Left ventricle myocardium inferior (tissue), 1 donor: ENCODE results near the gene GIGYF1. TPM values are rescaled to one million over a fixed set of nuclear protein-coding genes. Genes with fewer than 3 reads are reported as not detected.

ENCODE experiments used
- DNase-seq: peaks from one replicate; pipeline ENCODE4 v3.0.0-alpha.2; 2020
- H3K27ac ChIP-seq: fragments of 200-600 bp; replicated peaks from 2 replicates; pipeline ENCODE4 v1.8.0; 2021
- H3K27me3 ChIP-seq: fragments of 200-600 bp; 2 replicates; pipeline ENCODE4 v1.8.0; 2021; ENCODE audit warnings: low read depth
- H3K36me3 ChIP-seq: fragments of 200-600 bp; 2 replicates; pipeline ENCODE4 v1.8.0; 2021
- H3K4me1 ChIP-seq: fragments of 200-600 bp; 2 replicates; pipeline ENCODE4 v1.8.0; 2021
- H3K4me3 ChIP-seq: fragments of 200-600 bp; 2 replicates; pipeline ENCODE4 v1.8.0; 2021; ENCODE audit warnings: mild to moderate bottlenecking, moderate library complexity
- H3K9me3 ChIP-seq: fragments of 200-600 bp; replicated peaks from 2 replicates; pipeline ENCODE4 v1.8.0; 2021
- intact Hi-C: fragments of 100-400 bp; cut with micrococcal nuclease; formaldehyde crosslinking; loops from one replicate; pipeline ENCODE4 v1.11.0; 2022
- total RNA-seq: library from RNA; stranded (reverse); fragmentation: NEBNext Ultra II Directional; extraction: Animal tissue kit (Norgen Biotek cat#: 25700); gene quantifications from one replicate; pipeline ENCODE4 v1.2.1, GENCODE V29; 2021
- TF ChIP-seq, protein P1 (sequence below): fragments of 200-600 bp; IDR thresholded peaks from 2 replicates; pipeline ENCODE4 v1.8.0; 2021; ENCODE audit warnings: antibody characterized with exemption, mild to moderate bottlenecking, borderline replicate concordance
- donor health status: DM: no; HTN: yes; CAD: no; lungs with severe emphysema.

GIGYF1 gene
- total RNA-seq, 1 donor from 2014 or later = 24.5 TPM

DNA sequence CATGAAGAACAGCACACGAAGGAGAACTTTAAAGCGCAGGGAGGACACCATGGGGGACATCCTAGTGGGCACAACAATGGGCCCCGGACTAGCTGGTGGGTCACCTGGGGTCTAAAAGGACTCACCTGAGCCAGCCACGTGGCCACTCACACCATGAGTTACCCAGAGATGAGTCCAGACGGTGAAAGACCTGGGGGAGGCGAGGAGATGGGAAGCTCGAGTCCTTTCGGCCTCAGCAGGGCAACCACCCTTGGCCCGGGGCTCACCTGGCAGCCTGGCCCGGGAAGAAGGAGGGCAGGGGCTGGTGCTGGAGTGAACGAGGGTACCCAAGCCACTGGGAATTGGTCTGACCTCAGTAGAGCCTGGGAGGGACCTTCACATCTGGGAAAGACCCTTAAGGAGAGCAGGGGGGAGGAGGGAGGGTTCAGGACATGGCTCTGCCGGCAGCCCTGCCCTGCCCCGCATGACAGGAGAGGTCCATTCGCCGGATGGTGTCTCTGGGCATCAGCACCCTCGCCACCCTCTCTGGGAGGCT lies 5.7 kb downstream of the GIGYF1 start:
- H3K4me1 ChIP-seq = peaks cover 59% of the 10 kb centered on the region
- no peaks in the 10 kb centered on the region for H3K27me3 ChIP-seq
- DNase-seq = no peak
- H3K36me3 ChIP-seq = peaks cover 59% of the 10 kb centered on the region
- no peaks in the 10 kb centered on the region for H3K9me3 ChIP-seq
- no peak overlapping the region for H3K4me3 ChIP-seq
- H3K27ac ChIP-seq = no peak overlapping the region
- intact Hi-C loops = no loop called here
- TF ChIP-seq, protein P1, sequence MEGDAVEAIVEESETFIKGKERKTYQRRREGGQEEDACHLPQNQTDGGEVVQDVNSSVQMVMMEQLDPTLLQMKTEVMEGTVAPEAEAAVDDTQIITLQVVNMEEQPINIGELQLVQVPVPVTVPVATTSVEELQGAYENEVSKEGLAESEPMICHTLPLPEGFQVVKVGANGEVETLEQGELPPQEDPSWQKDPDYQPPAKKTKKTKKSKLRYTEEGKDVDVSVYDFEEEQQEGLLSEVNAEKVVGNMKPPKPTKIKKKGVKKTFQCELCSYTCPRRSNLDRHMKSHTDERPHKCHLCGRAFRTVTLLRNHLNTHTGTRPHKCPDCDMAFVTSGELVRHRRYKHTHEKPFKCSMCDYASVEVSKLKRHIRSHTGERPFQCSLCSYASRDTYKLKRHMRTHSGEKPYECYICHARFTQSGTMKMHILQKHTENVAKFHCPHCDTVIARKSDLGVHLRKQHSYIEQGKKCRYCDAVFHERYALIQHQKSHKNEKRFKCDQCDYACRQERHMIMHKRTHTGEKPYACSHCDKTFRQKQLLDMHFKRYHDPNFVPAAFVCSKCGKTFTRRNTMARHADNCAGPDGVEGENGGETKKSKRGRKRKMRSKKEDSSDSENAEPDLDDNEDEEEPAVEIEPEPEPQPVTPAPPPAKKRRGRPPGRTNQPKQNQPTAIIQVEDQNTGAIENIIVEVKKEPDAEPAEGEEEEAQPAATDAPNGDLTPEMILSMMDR = no peak

DNA sequence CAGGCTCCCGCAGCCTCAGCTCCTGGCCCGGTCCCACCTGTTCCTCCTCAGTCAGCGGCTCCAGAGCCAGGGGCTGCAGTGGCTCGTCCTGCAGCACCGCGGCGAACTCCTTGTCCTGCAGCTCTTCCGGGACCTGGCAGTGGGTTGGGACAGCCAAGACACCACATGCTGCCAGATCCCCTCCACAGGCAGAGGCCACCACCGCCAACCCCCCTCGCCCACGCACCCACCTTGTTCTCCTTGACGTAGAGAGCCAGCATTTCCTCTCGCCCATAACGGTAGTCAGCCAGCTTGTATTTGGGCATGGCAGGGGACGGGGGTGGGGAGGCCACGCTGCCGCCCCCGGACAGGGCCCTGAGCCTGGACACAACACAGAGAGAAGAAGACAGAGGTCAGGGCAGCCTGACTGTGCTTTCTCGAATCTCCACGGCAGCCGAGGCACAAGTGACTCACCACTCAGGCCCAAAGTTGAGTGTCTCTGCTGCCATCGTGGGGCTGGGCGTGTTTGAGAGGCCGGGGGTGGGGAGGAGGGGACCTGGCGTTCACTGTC lies 6.2 kb downstream of the GIGYF1 start:
- Histone ChIP-seq H3K27ac (no peak overlapping the region), H3K27me3 (no peaks in the 10 kb centered on the region), H3K9me3 (no peaks in the 10 kb centered on the region), H3K4me3 (no peak overlapping the region), H3K4me1 (peaks cover 53% of the 10 kb centered on the region), H3K36me3 (peaks cover 65% of the 10 kb centered on the region)
- no peak for DNase-seq
- TF ChIP-seq, protein P1 = no peak
- intact Hi-C loops = no loop called here

DNA sequence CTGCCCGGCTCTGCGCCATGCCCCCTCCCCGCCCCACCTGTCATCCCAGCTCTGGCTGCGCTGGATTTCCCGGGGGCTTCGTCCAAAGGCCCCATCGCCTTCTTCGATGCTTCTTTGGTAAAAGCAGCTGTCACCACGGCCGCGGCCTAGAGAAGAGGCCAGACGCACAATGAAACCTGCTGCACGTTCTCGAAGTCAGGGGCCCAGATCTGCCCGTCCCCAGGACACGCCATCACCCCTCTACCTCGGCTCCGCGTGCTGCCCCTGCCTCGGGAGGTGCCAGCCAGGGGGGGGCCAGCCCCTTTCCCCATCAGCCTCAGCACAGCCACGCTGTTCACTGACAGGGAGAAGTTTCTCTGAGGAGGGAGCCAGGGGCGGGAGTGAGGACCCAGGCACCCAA lies 6.8 kb downstream of the GIGYF1 start:
- H3K4me1 ChIP-seq = peaks cover 47% of the 10 kb centered on the region
- H3K9me3 ChIP-seq = no peaks in the 10 kb centered on the region
- intact Hi-C loops = no loop called here
- peaks cover 70% of the 10 kb centered on the region for H3K36me3 ChIP-seq
- no peak overlapping the region for H3K4me3 ChIP-seq
- no peak overlapping the region for H3K27ac ChIP-seq
- no peak for DNase-seq
- no peaks in the 10 kb centered on the region for H3K27me3 ChIP-seq
- TF ChIP-seq, protein P1 = no peak

DNA sequence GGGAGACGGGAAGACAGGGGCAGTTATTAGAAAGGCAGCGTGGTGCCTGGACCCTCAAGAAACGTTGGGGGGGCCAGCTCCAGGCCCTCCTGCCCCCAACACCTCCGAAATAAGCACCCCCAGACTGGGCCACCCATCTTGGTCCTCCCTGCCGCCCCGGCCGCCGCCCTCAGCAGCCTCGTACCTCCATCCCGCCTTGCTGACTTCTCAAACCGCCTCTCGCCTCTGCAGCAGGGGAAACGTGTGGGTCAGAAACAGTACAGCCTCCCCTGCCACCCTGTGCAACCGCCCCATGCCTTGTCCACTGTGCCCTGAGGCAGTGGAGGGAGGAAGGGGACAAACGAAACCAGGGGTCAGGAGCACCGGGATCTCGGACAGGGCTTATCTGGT lies 7.2 kb downstream of the GIGYF1 start:
- Histone ChIP-seq H3K36me3 (peaks cover 75% of the 10 kb centered on the region), H3K27ac (no peak overlapping the region), H3K4me3 (no peak overlapping the region), H3K27me3 (no peaks in the 10 kb centered on the region), H3K4me1 (peaks cover 43% of the 10 kb centered on the region), H3K9me3 (no peaks in the 10 kb centered on the region)
- DNase-seq = no peak
- intact Hi-C loops = no loop called here
- TF ChIP-seq, protein P1 = no peak

DNA sequence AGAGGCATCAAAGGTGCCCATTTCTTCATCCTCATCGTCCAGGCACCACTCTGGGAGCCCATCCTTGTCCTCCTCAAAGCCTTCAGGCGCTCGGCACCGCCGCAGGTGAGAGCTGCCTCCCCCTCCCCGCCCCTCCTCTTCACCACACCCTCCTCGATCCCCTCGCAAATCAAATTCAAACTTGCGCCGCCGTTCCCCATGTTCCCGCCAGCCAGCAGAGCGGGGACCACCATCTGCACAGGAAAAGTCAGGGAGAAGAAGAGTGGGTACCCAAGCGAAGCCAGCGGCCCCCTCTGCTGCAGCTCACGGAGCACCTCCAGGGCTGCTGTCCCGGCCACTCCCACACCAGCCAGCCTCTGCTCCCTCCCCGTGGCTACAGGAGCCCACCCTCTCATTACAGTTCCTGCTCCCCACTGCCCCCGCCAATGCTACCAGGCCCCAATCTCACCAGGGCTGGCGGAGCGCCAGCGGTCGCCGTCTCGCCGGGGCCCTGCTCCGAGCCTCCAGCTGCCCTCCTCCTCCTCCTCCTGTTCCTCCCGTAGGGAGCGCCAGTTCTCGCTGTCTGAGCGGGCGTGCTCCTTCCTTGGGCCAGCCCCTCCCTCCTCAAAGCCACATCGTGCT lies 7.7 kb downstream of the GIGYF1 start:
- intact Hi-C loops = no loop called here
- Histone ChIP-seq H3K4me1 (peaks cover 38% of the 10 kb centered on the region), H3K4me3 (no peak overlapping the region), H3K9me3 (no peaks in the 10 kb centered on the region), H3K27me3 (no peaks in the 10 kb centered on the region), H3K27ac (no peak overlapping the region), H3K36me3 (peaks cover 80% of the 10 kb centered on the region)
- TF ChIP-seq, protein P1 = no peak
- no peak for DNase-seq
